GM12891 (cell line): Measurements from ENCODE around the gene CKS1B.

Experiments
- POLR2AphosphoS5 ChIP-seq: IDR thresholded peaks from 2 replicates; pipeline ENCODE4 v1.6.1; 2011; ENCODE audit warnings: low read depth, low read length, control low read depth
- SPI1 ChIP-seq: IDR thresholded peaks from 2 replicates; pipeline ENCODE4 v1.6.1; 2011; ENCODE audit warnings: low read depth, low read length, control low read depth

DNA sequence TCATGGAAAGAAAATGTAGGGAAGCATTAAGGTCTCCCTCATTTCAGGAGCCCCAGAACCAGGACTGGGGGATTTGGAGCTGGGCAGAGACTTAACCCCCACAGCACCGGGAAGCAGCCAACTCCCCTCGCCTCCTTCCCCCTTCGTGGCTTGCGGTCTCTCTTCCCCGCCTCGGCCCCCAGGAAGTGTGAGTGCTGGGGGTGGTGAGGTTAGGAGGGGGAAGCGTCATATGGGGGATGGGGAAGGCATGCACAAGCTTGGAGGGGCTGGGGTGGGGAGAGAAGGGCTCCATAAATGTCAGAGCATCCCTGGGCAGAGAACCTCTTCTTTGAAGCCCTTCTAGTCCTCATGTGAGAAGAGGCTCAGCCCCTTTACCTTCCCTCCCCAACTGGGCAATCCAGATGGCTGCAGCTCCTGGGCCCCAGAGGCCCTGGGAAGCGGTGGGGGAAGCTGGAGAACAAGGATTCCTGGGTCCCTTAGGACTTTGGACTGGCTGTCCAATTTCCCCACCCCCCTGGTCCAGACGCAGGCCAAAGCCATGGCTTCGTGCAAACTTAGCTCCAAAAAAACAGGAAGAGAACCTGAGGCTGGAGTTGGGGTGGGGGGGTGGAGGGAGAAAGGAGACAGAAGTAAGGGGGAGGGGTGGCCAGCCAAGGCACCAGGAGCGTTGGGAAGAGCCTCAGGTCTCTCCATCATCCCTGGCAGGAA lies 35.9 kb downstream of the CKS1B start:
- no peak for TF ChIP-seq POLR2AphosphoS5
- TF ChIP-seq SPI1 = no peak
